HCT116 (cell line): ENCODE data around the gene RPL41.

Experiments used
- CBX3 ChIP-seq: IDR thresholded peaks from 2 replicates; pipeline ENCODE4 v1.6.1; 2012; ENCODE audit warnings: low read depth
- EZH2 ChIP-seq: fragments of 200-600 bp; sonication (generic); IDR thresholded peaks from 2 replicates; pipeline ENCODE4 v1.6.1; 2017; ENCODE audit warnings: antibody characterized with exemption, mixed run types
- RAD21 ChIP-seq: IDR thresholded peaks from 2 replicates; pipeline ENCODE4 v1.6.1; 2012; ENCODE audit warnings: low read depth, mild to moderate bottlenecking
- SP1 ChIP-seq: IDR thresholded peaks from 2 replicates; pipeline ENCODE4 v1.6.1; 2012; ENCODE audit warnings: low read depth
- TF ChIP-seq, protein P1 (sequence below), 3 experiments: fragments of 200-600 bp in 1 of 3; sonication (generic) in 1 of 3; IDR thresholded peaks in 2 of 3; conservative IDR thresholded peaks in 1 of 3; 2 replicates each; pipeline ENCODE4 v1.5.1; 2012 to 2017; ENCODE audit warnings: low read depth in 2 of 3, low read length in 2 of 3, antibody characterized with exemption in 1 of 3, borderline replicate concordance in 1 of 3, control low read depth in 1 of 3, mild to moderate bottlenecking in 1 of 3, mixed read lengths in 1 of 3, mixed run types in 1 of 3, moderate library complexity in 1 of 3; ENCODE audit not compliant: insufficient read depth in 1 of 3

DNA sequence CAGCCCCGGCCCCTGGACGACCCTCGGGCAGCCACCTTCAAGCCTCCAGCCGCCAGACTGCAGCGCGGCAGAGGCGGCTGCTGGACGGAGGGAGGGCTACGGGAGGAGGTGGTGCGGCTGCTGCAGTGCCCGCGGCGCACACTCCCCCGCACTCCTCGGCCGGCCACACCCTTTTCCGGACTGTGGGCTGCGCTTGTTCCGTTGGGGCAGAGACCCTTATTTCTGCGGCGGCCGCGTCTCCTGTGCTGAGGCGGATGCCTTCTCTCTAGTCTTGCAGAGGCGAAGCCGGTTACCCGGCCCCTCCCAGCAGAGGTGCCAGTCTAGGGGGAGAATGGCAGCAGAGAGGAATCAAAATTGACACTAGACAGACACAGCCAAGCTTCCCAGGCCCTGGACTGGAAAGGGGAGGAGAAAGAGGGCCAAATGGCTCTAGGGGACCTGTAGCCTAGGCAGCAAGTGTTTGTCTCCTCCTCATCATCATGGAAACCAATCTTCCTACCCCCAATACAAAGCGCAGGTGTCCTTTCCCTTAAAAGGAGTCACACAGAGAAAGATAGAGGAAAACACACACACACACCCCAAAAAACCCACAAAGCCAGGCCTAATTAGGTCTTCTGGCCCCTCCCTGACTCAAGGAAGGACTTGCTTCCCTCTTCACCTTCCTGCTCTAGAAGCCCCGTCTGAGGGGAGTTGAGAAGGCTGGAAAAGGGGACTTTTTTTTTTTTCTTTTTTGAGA lies 12.9 kb downstream of the RPL41 start:
- TF ChIP-seq CBX3, result no peak
- TF ChIP-seq, protein P1, sequence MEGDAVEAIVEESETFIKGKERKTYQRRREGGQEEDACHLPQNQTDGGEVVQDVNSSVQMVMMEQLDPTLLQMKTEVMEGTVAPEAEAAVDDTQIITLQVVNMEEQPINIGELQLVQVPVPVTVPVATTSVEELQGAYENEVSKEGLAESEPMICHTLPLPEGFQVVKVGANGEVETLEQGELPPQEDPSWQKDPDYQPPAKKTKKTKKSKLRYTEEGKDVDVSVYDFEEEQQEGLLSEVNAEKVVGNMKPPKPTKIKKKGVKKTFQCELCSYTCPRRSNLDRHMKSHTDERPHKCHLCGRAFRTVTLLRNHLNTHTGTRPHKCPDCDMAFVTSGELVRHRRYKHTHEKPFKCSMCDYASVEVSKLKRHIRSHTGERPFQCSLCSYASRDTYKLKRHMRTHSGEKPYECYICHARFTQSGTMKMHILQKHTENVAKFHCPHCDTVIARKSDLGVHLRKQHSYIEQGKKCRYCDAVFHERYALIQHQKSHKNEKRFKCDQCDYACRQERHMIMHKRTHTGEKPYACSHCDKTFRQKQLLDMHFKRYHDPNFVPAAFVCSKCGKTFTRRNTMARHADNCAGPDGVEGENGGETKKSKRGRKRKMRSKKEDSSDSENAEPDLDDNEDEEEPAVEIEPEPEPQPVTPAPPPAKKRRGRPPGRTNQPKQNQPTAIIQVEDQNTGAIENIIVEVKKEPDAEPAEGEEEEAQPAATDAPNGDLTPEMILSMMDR (IDR thresholded peaks at IDR 0.05 in 2 of 3, conservative IDR thresholded peaks at IDR 0.05 in 1 of 3; ENCODE audit: borderline replicate concordance in 1 of 3, insufficient read depth in 1 of 3, low read depth in 2 of 3, low read length in 2 of 3), result no peak
- no peak for TF ChIP-seq RAD21
- peak; percentile 16; the same call in 1 of the 2 replicates for TF ChIP-seq SP1
- no peak for TF ChIP-seq EZH2
